MM.1S (cell line): ENCODE data around the gene ANKH.

Experiments
- DNase-seq: peaks from one replicate; pipeline ENCODE4 v3.0.0-alpha.2; 2015
- H2AFZ ChIP-seq: fragments of 300-600 bp; sonication (generic); 2 replicates; pipeline ENCODE4 v1.6.0; 2016; ENCODE audit warnings: antibody characterized with exemption, low read length
- H3F3A ChIP-seq: fragments of 300-600 bp; sonication (generic); 2 replicates; pipeline ENCODE4 v1.6.1; 2016; ENCODE audit warnings: mild to moderate bottlenecking, antibody characterized with exemption, low read length, moderate library complexity, mixed read lengths; ENCODE audit not compliant: insufficient read depth
- H3K27ac ChIP-seq: fragments of 300-600 bp; sonication (generic); 2 replicates; pipeline ENCODE4 v1.5.1; 2016; ENCODE audit warnings: mild to moderate bottlenecking, low read length
- H3K27me3 ChIP-seq: fragments of 300-600 bp; sonication (generic); replicated peaks from 2 replicates; pipeline ENCODE4 v1.6.0; 2016; ENCODE audit warnings: low read length; ENCODE audit not compliant: insufficient read depth
- H3K36me3 ChIP-seq: fragments of 300-600 bp; sonication (generic); replicated peaks from 2 replicates; pipeline ENCODE4 v1.6.1; 2016; ENCODE audit warnings: mild to moderate bottlenecking, low read length, mixed read lengths; ENCODE audit not compliant: insufficient read depth
- H3K4me1 ChIP-seq: fragments of 300-600 bp; sonication (generic); 2 replicates; pipeline ENCODE4 v1.6.1; 2016; ENCODE audit warnings: low read length, mixed read lengths
- H3K4me2 ChIP-seq: fragments of 300-600 bp; sonication (generic); 2 replicates; pipeline ENCODE4 v1.6.0; 2016; ENCODE audit warnings: low read depth, low read length
- H3K4me3 ChIP-seq: fragments of 300-600 bp; sonication (generic); 2 replicates; pipeline ENCODE4 v1.5.1; 2016; ENCODE audit warnings: low read length, mixed read lengths
- H3K79me2 ChIP-seq: fragments of 300-600 bp; sonication (generic); 2 replicates; pipeline ENCODE4 v1.6.1; 2016; ENCODE audit warnings: mixed run types, low read length, mixed read lengths
- H3K9ac ChIP-seq: fragments of 300-600 bp; sonication (generic); 2 replicates; pipeline ENCODE4 v1.6.1; 2016; ENCODE audit warnings: low read length, mixed read lengths
- H3K9me2 ChIP-seq: fragments of 300-600 bp; sonication (generic); replicated peaks from 2 replicates; pipeline ENCODE4 v1.6.1; 2016; ENCODE audit warnings: mild to moderate bottlenecking, low read length, mixed read lengths; ENCODE audit not compliant: insufficient read depth
- H3K9me3 ChIP-seq: fragments of 300-600 bp; sonication (generic); replicated peaks from 2 replicates; pipeline ENCODE4 v1.6.1; 2016; ENCODE audit warnings: mild to moderate bottlenecking, low read length, mixed read lengths; ENCODE audit not compliant: insufficient read depth
- H4K20me1 ChIP-seq: fragments of 300-600 bp; sonication (generic); 2 replicates; pipeline ENCODE4 v1.6.1; 2016; ENCODE audit warnings: mild to moderate bottlenecking, low read length, moderate library complexity, mixed read lengths; ENCODE audit not compliant: insufficient read depth
- EZH2 ChIP-seq: fragments of 300-600 bp; sonication (generic); optimal IDR thresholded peaks from 2 replicates; pipeline ENCODE3; 2017; ENCODE audit warnings: low read depth, mild to moderate bottlenecking, antibody characterized with exemption, low read length, mixed read lengths
- EZH2phosphoT487 ChIP-seq: fragments of 300-600 bp; sonication (generic); IDR thresholded peaks from 2 replicates; pipeline ENCODE4 v1.6.1; 2018; ENCODE audit warnings: antibody characterized with exemption, low read length
- TF ChIP-seq, protein P1 (sequence below): fragments of 300-600 bp; sonication (generic); IDR thresholded peaks from 2 replicates; pipeline ENCODE4 v1.5.1; 2016; ENCODE audit warnings: antibody characterized with exemption, low read length, mixed read lengths

The ANKH gene

DNA sequence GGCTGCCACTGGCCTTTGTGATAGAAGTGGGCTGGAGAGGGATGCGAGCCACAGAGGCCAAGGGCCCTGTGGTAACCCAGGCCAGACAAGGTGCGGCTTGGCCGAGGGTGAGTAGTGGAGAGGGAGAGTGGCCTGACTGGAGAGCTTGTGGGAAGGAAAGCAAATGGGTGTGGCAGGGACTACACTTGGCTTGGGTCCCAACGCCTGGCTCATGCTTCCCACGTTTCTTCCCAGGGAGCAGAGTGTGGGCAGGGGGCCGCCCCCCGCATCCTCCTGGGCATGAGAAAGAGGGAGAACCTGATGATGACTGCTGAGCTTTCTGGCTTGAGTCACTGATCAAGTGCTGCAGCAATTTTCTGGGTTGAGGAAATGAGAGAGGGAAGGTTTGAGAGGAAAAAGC lies 95.7 kb downstream of the ANKH start:
- H3F3A ChIP-seq: peaks cover 3% of the 10 kb centered on the region; the same call in 1 of the 2 replicates
- TF ChIP-seq, protein P1, sequence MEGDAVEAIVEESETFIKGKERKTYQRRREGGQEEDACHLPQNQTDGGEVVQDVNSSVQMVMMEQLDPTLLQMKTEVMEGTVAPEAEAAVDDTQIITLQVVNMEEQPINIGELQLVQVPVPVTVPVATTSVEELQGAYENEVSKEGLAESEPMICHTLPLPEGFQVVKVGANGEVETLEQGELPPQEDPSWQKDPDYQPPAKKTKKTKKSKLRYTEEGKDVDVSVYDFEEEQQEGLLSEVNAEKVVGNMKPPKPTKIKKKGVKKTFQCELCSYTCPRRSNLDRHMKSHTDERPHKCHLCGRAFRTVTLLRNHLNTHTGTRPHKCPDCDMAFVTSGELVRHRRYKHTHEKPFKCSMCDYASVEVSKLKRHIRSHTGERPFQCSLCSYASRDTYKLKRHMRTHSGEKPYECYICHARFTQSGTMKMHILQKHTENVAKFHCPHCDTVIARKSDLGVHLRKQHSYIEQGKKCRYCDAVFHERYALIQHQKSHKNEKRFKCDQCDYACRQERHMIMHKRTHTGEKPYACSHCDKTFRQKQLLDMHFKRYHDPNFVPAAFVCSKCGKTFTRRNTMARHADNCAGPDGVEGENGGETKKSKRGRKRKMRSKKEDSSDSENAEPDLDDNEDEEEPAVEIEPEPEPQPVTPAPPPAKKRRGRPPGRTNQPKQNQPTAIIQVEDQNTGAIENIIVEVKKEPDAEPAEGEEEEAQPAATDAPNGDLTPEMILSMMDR: no peak
- TF ChIP-seq EZH2phosphoT487: no peak
- no peak for TF ChIP-seq EZH2

DNA sequence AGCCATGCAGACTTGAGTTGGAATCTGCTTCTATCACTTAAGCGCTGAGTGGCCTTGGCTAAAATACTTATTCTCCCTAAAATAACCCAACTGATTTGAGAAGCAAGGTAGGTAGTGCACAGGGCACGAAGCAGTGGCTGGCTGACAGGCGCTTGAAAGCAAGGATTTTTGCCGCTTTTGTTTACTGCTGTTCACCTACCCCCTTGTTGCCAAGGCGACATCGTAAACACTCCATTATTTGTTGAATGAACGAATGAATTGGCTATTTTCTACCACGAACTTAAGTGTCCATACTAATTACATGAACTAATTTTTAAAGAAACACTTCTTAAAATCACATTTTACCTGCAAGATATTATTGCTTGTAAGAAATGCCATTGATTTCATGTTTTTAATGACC lies 98.0 kb downstream of the ANKH start:
- no peaks in the 10 kb centered on the region for H3K9me3 ChIP-seq
- TF ChIP-seq EZH2phosphoT487: no peak
- TF ChIP-seq, protein P1: no peak
- TF ChIP-seq EZH2: no peak
- peaks cover under 1% of the 10 kb centered on the region; the same call in 1 of the 2 replicates for H3F3A ChIP-seq
- H3K4me1 ChIP-seq: peaks cover under 1% of the 10 kb centered on the region; the same call in 1 of the 2 replicates
- no peaks in the 10 kb centered on the region for H3K36me3 ChIP-seq
- DNase-seq: no peak
- H3K4me2 ChIP-seq: no peak overlapping the region
- H3K27ac ChIP-seq: no peak overlapping the region
- no peak overlapping the region for H3K9ac ChIP-seq
- 0 out of 2 replicates have a peak, but pooled peaks cover 3% of the 10 kb centered on the region for H3K79me2 ChIP-seq
- H3K9me2 ChIP-seq: no peaks in the 10 kb centered on the region
- H3K27me3 ChIP-seq: no peaks in the 10 kb centered on the region
- H2AFZ ChIP-seq: no peak overlapping the region
- no peaks in the 10 kb centered on the region for H4K20me1 ChIP-seq
- H3K4me3 ChIP-seq: no peak overlapping the region

More for the DNA sequence above, 95.7 kb downstream of the ANKH start:
- Histone ChIP-seq H3K27ac (no peak overlapping the region), H4K20me1 (no peaks in the 10 kb centered on the region), H3K4me2 (no peak overlapping the region), H3K4me3 (no peak overlapping the region), H3K9ac (no peak overlapping the region), H3K9me2 (no peaks in the 10 kb centered on the region), H3K79me2 (peaks cover 8% of the 10 kb centered on the region; the same call in 1 of the 2 replicates), H3K9me3 (no peaks in the 10 kb centered on the region), H3K4me1 (peaks cover 15% of the 10 kb centered on the region), H3K27me3 (no peaks in the 10 kb centered on the region), H2AFZ (no peak overlapping the region), H3K36me3 (no peaks in the 10 kb centered on the region)
- no peak for DNase-seq

DNA sequence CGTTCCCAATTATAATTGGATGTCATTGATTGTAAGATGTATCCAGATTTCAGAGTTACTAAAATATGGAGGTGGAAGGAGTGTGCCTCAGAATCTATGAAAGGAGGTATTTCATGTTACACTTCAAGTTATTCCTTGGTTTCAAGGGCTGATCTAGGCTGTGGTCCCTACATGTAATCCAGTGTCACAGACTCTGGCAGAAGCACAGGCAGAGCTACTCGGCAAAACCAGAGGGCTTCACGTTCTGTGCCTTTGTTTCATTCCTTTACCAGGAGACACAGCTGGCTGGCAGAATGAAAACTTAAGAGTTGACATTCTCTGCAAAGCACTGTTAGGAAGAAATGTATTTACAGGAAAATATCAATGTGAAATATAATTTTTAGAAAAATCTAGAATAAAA lies 99.6 kb downstream of the ANKH start:
- H3K27me3 ChIP-seq: no peaks in the 10 kb centered on the region
- 0 out of 2 replicates have a peak, but pooled peaks cover 3% of the 10 kb centered on the region for H3K79me2 ChIP-seq
- H3K4me1 ChIP-seq: peaks cover 5% of the 10 kb centered on the region; the same call in 1 of the 2 replicates
- no peak overlapping the region for H3K4me3 ChIP-seq
- H3F3A ChIP-seq: peaks cover 13% of the 10 kb centered on the region
- DNase-seq: no peak
- no peak overlapping the region for H3K9ac ChIP-seq
- no peak overlapping the region for H2AFZ ChIP-seq
- TF ChIP-seq, protein P1: no peak
- no peak for TF ChIP-seq EZH2
- no peak for TF ChIP-seq EZH2phosphoT487
- no peak overlapping the region for H3K27ac ChIP-seq
- H3K9me2 ChIP-seq: no peaks in the 10 kb centered on the region
- H4K20me1 ChIP-seq: no peaks in the 10 kb centered on the region
- H3K36me3 ChIP-seq: no peaks in the 10 kb centered on the region
- no peaks in the 10 kb centered on the region for H3K9me3 ChIP-seq
- no peak overlapping the region for H3K4me2 ChIP-seq
